HEK293 (cell line): ENCODE results near the gene MLLT1.

Experiments
- CTCF ChIA-PET: fragments of 350-600 bp; formaldehyde crosslinking; extraction: SDS; loops from one replicate; lab custom pipeline; 2021; ENCODE audit warnings: antibody characterized with exemption; lab: Yijun Ruan, JAX
- POLR2A ChIA-PET: fragments of 300-600 bp; formaldehyde crosslinking; extraction: SDS; loops from one replicate; lab custom pipeline; 2020; ENCODE audit warnings: antibody characterized with exemption, inconsistent platforms; lab: Yijun Ruan, JAX
- H3K27ac ChIP-seq: fragments of 200-500 bp; sonication (Bioruptor generic); 2 replicates; pipeline ENCODE4 v1.5.1; 2014; ENCODE audit warnings: low read depth, low read length, control low read depth, inconsistent platforms; ENCODE audit errors: extremely low read depth
- H3K36me3 ChIP-seq, 2 experiments: fragments of 200-500 bp in 1 of 2; sonication (Bioruptor generic) in 1 of 2; 1 replicate in 1 of 2; 2 replicates in 1 of 2; pipeline ENCODE4 v1.5.1; 2014 to 2017; ENCODE audit warnings: inconsistent platforms in 2 of 2, low read length in 2 of 2; ENCODE audit not compliant: control insufficient read depth in 2 of 2, insufficient read depth in 1 of 2
- H3K4me1 ChIP-seq: fragments of 200-500 bp; sonication (Bioruptor generic); 2 replicates; pipeline ENCODE4 v1.5.1; 2014; ENCODE audit warnings: mild to moderate bottlenecking, low read length, inconsistent platforms; ENCODE audit not compliant: control insufficient read depth, insufficient read depth
- H3K4me3 ChIP-seq: 2 replicates; pipeline ENCODE4 v1.5.1; 2011; ENCODE audit warnings: low read depth, mild to moderate bottlenecking, control low read depth, low read length, moderate library complexity
- H3K9me3 ChIP-seq: fragments of 200-500 bp; sonication (Bioruptor generic); 2 replicates; pipeline ENCODE4 v1.5.1; 2014; ENCODE audit warnings: low read depth, low read length, inconsistent platforms; ENCODE audit not compliant: control insufficient read depth, insufficient read depth
- HOXA7 ChIP-seq: sonication (generic); formaldehyde crosslinking; IDR thresholded peaks from 2 replicates; pipeline ENCODE4 v1.8.1; 2022; ENCODE audit warnings: missing genetic modification reagents, borderline replicate concordance
- OSR2 ChIP-seq: fragments of 450-650 bp; formaldehyde crosslinking; IDR thresholded peaks from 2 replicates; pipeline ENCODE4 v1.5.1; 2016; ENCODE audit warnings: missing biosample characterization, missing genetic modification characterization
- PRDM1 ChIP-seq: fragments of 450-650 bp; formaldehyde crosslinking; IDR thresholded peaks from 2 replicates; pipeline ENCODE4; 2016; ENCODE audit warnings: missing biosample characterization, missing genetic modification characterization
- SP7 ChIP-seq: fragments of 450-650 bp; formaldehyde crosslinking; IDR thresholded peaks from 2 replicates; pipeline ENCODE4 v1.5.1; 2016; ENCODE audit warnings: missing biosample characterization, missing genetic modification characterization
- ZFP69B ChIP-seq: fragments of 450-650 bp; formaldehyde crosslinking; IDR thresholded peaks from 2 replicates; pipeline ENCODE4 v1.5.1; 2016; ENCODE audit warnings: missing biosample characterization, missing genetic modification characterization
- ZNF221 ChIP-seq: fragments of 450-650 bp; formaldehyde crosslinking; IDR thresholded peaks from 2 replicates; pipeline ENCODE4 v1.5.1; 2017; ENCODE audit warnings: missing biosample characterization, missing genetic modification characterization, borderline replicate concordance
- ZNF24 ChIP-seq: fragments of 450-650 bp; formaldehyde crosslinking; IDR thresholded peaks from 2 replicates; pipeline ENCODE4 v1.5.1; 2016; ENCODE audit warnings: missing biosample characterization, missing genetic modification characterization
- ZNF248 ChIP-seq: fragments of 450-650 bp; formaldehyde crosslinking; IDR thresholded peaks from 2 replicates; pipeline ENCODE4 v1.5.1; 2017; ENCODE audit warnings: missing biosample characterization, missing genetic modification characterization
- ZNF530 ChIP-seq: fragments of 450-650 bp; formaldehyde crosslinking; IDR thresholded peaks from 2 replicates; pipeline ENCODE4 v1.5.1; 2016; ENCODE audit warnings: low read depth, missing biosample characterization, missing genetic modification characterization
- ZNF660 ChIP-seq: fragments of 450-650 bp; IDR thresholded peaks from 2 replicates; pipeline ENCODE4 v1.5.1; 2018; ENCODE audit warnings: missing biosample characterization, mild to moderate bottlenecking, missing genetic modification characterization
- ZNF707 ChIP-seq: fragments of 450-650 bp; formaldehyde crosslinking; IDR thresholded peaks from 2 replicates; pipeline ENCODE4 v1.5.1; 2016; ENCODE audit warnings: missing biosample characterization, missing genetic modification characterization
- TF ChIP-seq, protein P1 (sequence below): fragments of 450-650 bp; formaldehyde crosslinking; IDR thresholded peaks from 2 replicates; pipeline ENCODE4 v1.5.1; 2016; ENCODE audit warnings: missing biosample characterization, missing genetic modification characterization
- TF ChIP-seq, protein P2 (sequence below): fragments of 450-650 bp; formaldehyde crosslinking; conservative IDR thresholded peaks from 2 replicates; pipeline ENCODE4 v1.5.1; 2016; ENCODE audit warnings: low read depth, missing biosample characterization, missing genetic modification characterization
- TF ChIP-seq, protein P3 (sequence below): fragments of 450-650 bp; formaldehyde crosslinking; IDR thresholded peaks from 2 replicates; pipeline ENCODE4 v1.5.1; 2016; ENCODE audit warnings: missing biosample characterization, missing genetic modification characterization
- TF ChIP-seq, protein P4 (sequence below): fragments of 450-650 bp; formaldehyde crosslinking; IDR thresholded peaks from 2 replicates; pipeline ENCODE4 v1.5.1; 2016; ENCODE audit warnings: missing biosample characterization, missing genetic modification characterization
- TF ChIP-seq, protein P5 (sequence below): fragments of 450-650 bp; formaldehyde crosslinking; IDR thresholded peaks from 2 replicates; pipeline ENCODE4 v1.5.1; 2016; ENCODE audit warnings: missing biosample characterization, missing genetic modification characterization

The MLLT1 gene

DNA sequence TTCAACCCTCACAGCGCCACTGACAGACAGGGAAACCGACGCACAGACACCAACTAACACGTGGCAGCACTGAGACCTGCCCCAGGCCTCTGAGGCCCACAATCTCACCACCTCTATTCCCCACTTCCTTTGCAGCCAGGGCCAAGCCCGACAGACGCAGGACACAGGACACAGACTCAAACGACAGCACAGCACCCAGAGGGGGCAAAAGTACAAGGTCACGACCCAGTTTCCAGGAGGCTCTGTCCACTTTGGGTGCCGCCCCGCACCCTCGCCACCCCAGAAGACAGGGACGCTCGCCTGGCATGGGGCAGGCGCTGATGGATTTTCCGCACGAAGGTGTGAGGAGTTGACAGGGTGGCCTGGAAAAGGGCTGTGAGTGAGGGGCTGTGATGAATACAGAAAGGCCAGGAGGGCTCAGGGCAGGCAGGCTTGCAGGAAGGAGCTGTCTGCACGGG lies 48.8 kb downstream of the MLLT1 start:
- POLR2A ChIA-PET: no interaction called here
- Histone ChIP-seq H3K27ac (no peak overlapping the region), H3K36me3 (peaks cover 0 to 36% of the 10 kb centered on the region in 2 experiments; a peak in 2 of 3 replicates), H3K4me1 (no peaks in the 10 kb centered on the region), H3K4me3 (no peak overlapping the region), H3K9me3 (no peaks in the 10 kb centered on the region)
- TF ChIP-seq PRDM1 (tag by site-specific recombination): no peak
- TF ChIP-seq SP7 (tag by site-specific recombination): no peak
- TF ChIP-seq, protein P1, sequence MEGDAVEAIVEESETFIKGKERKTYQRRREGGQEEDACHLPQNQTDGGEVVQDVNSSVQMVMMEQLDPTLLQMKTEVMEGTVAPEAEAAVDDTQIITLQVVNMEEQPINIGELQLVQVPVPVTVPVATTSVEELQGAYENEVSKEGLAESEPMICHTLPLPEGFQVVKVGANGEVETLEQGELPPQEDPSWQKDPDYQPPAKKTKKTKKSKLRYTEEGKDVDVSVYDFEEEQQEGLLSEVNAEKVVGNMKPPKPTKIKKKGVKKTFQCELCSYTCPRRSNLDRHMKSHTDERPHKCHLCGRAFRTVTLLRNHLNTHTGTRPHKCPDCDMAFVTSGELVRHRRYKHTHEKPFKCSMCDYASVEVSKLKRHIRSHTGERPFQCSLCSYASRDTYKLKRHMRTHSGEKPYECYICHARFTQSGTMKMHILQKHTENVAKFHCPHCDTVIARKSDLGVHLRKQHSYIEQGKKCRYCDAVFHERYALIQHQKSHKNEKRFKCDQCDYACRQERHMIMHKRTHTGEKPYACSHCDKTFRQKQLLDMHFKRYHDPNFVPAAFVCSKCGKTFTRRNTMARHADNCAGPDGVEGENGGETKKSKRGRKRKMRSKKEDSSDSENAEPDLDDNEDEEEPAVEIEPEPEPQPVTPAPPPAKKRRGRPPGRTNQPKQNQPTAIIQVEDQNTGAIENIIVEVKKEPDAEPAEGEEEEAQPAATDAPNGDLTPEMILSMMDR (tag by site-specific recombination): no peak
- TF ChIP-seq, protein P2, sequence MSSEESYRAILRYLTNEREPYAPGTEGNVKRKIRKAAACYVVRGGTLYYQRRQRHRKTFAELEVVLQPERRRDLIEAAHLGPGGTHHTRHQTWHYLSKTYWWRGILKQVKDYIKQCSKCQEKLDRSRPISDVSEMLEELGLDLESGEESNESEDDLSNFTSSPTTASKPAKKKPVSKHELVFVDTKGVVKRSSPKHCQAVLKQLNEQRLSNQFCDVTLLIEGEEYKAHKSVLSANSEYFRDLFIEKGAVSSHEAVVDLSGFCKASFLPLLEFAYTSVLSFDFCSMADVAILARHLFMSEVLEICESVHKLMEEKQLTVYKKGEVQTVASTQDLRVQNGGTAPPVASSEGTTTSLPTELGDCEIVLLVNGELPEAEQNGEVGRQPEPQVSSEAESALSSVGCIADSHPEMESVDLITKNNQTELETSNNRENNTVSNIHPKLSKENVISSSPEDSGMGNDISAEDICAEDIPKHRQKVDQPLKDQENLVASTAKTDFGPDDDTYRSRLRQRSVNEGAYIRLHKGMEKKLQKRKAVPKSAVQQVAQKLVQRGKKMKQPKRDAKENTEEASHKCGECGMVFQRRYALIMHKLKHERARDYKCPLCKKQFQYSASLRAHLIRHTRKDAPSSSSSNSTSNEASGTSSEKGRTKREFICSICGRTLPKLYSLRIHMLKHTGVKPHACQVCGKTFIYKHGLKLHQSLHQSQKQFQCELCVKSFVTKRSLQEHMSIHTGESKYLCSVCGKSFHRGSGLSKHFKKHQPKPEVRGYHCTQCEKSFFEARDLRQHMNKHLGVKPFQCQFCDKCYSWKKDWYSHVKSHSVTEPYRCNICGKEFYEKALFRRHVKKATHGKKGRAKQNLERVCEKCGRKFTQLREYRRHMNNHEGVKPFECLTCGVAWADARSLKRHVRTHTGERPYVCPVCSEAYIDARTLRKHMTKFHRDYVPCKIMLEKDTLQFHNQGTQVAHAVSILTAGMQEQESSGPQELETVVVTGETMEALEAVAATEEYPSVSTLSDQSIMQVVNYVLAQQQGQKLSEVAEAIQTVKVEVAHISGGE (tag by site-specific recombination): no peak
- no peak for TF ChIP-seq ZNF221 (tag by site-specific recombination)
- TF ChIP-seq OSR2: no peak
- TF ChIP-seq ZFP69B (tag by site-specific recombination): no peak
- TF ChIP-seq, protein P3, sequence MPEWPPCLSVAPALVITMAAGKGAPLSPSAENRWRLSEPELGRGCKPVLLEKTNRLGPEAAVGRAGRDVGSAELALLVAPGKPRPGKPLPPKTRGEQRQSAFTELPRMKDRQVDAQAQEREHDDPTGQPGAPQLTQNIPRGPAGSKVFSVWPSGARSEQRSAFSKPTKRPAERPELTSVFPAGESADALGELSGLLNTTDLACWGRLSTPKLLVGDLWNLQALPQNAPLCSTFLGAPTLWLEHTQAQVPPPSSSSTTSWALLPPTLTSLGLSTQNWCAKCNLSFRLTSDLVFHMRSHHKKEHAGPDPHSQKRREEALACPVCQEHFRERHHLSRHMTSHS: no peak
- TF ChIP-seq ZNF660 (tag by site-specific recombination): no peak
- TF ChIP-seq ZNF24: no peak
- no peak for TF ChIP-seq ZNF248 (tag by site-specific recombination)
- TF ChIP-seq HOXA7: no peak
- TF ChIP-seq ZNF530 (tag by site-specific recombination): no peak
- TF ChIP-seq, protein P4, sequence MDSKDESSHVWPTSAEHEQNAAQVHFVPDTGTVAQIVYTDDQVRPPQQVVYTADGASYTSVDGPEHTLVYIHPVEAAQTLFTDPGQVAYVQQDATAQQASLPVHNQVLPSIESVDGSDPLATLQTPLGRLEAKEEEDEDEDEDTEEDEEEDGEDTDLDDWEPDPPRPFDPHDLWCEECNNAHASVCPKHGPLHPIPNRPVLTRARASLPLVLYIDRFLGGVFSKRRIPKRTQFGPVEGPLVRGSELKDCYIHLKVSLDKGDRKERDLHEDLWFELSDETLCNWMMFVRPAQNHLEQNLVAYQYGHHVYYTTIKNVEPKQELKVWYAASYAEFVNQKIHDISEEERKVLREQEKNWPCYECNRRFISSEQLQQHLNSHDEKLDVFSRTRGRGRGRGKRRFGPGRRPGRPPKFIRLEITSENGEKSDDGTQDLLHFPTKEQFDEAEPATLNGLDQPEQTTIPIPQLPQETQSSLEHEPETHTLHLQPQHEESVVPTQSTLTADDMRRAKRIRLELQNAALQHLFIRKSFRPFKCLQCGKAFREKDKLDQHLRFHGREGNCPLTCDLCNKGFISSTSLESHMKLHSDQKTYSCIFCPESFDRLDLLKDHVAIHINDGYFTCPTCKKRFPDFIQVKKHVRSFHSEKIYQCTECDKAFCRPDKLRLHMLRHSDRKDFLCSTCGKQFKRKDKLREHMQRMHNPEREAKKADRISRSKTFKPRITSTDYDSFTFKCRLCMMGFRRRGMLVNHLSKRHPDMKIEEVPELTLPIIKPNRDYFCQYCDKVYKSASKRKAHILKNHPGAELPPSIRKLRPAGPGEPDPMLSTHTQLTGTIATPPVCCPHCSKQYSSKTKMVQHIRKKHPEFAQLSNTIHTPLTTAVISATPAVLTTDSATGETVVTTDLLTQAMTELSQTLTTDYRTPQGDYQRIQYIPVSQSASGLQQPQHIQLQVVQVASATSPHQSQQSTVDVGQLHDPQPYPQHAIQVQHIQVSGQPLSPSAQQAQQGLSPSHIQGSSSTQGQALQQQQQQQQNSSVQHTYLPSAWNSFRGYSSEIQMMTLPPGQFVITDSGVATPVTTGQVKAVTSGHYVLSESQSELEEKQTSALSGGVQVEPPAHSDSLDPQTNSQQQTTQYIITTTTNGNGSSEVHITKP: no peak
- CTCF ChIA-PET: interaction anchor here (1.1 kb wide), 1 partner anchor 12 kb away, joined by 7 read pairs; no protein-coding TSS in a partner anchor

DNA sequence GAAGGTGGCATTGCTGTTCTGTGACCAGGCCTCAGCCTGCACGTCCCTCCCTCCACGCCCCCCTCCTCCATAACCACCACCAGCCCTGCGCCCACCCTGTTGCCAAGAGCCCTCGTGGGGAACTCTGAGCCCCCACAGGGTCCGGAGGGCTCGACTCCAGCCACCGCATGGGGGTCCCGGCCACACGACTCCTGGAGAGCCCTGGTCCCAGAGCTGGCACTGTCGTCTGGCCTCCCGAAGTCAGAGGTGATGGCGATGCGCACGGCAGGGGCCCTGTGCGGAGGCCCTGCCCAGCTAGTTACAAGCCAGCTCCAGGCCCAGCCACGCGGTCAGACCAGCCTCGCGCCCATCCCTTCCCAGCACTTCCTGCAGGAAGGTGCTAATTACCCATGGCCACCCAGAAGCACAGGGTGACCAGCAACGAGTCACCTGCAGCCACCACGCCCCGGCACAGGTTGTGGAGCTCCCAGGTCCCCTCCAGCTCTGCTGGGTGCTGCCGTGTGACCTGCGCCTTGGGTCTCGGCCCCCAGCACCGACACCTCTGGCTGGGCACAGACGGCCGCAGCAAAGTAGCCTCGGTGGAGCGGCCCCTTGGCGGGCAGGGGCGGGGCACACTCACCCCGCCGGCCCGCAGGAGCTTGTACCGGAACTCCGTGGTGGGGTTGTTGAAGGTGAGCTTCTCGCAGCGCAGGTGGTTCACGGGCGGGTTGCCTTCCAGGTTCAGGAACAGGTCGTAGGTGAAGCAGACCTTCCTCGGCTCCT lies 49.6 kb downstream of the MLLT1 start:
- Histone ChIP-seq H3K4me3 (no peak overlapping the region), H3K36me3 (peaks cover 0 to 39% of the 10 kb centered on the region in 2 experiments; a peak in 2 of 3 replicates), H3K9me3 (no peaks in the 10 kb centered on the region), H3K27ac (no peak overlapping the region), H3K4me1 (no peaks in the 10 kb centered on the region)
- ChIA-PET POLR2A (no interaction called here), CTCF (interaction anchor here (0.5 to 1.1 kb wide), 3 partner anchors 9 to 97 kb away, joined by 4 to 7 read pairs (median 4); no protein-coding TSS in a partner anchor)
- TF ChIP-seq, protein P5, sequence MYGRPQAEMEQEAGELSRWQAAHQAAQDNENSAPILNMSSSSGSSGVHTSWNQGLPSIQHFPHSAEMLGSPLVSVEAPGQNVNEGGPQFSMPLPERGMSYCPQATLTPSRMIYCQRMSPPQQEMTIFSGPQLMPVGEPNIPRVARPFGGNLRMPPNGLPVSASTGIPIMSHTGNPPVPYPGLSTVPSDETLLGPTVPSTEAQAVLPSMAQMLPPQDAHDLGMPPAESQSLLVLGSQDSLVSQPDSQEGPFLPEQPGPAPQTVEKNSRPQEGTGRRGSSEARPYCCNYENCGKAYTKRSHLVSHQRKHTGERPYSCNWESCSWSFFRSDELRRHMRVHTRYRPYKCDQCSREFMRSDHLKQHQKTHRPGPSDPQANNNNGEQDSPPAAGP (tag by site-specific recombination): 0 out of 2 replicates have a peak, but pooled peaks have one; percentile 41
- no peak for TF ChIP-seq ZNF707 (tag by site-specific recombination)
- TF ChIP-seq, all 188 proteins: peak for 1
